ENCODE data around the gene ATXN7L3.

Gene ATXN7L3

GRCh38 chr17:44218344-44219107 lies 18.8 kb upstream of the ATXN7L3 start:
- in situ Hi-C loops (cut with HindIII; ENCODE audit: low sequenced_read_pairs), result no loop called here

GRCh38 chr17:44217738-44218343 lies 18.2 kb upstream of the ATXN7L3 start:
- in situ Hi-C loops (cut with HindIII; ENCODE audit: low sequenced_read_pairs), result no loop called here

- in situ Hi-C loops (cut with HindIII; ENCODE audit: low sequenced_read_pairs), result no loop called here
Measured at GRCh38 chr17:44216694-44217093, 17.0 kb upstream of the ATXN7L3 start.

- in situ Hi-C loops (cut with HindIII; ENCODE audit: low sequenced_read_pairs), result no loop called here
Measured at GRCh38 chr17:44216173-44216572, 16.5 kb upstream of the ATXN7L3 start.

- in situ Hi-C loops (cut with HindIII; ENCODE audit: low sequenced_read_pairs), result no loop called here
Measured at GRCh38 chr17:44214896-44215295, 15.2 kb upstream of the ATXN7L3 start.

- in situ Hi-C loops (cut with HindIII; ENCODE audit: low sequenced_read_pairs), result no loop called here
Measured at GRCh38 chr17:44214230-44214494, 14.5 kb upstream of the ATXN7L3 start.

- in situ Hi-C loops (cut with HindIII; ENCODE audit: low sequenced_read_pairs), result no loop called here
Measured at GRCh38 chr17:44213403-44214229, 13.9 kb upstream of the ATXN7L3 start.

GRCh38 chr17:44212507-44213402 lies 13.1 kb upstream of the ATXN7L3 start:
- in situ Hi-C loops (cut with HindIII; ENCODE audit: low sequenced_read_pairs), result no loop called here

- in situ Hi-C loops (cut with HindIII; ENCODE audit: low sequenced_read_pairs), result no loop called here
Measured at GRCh38 chr17:44211281-44212265, 11.9 kb upstream of the ATXN7L3 start.

- in situ Hi-C loops (cut with HindIII; ENCODE audit: low sequenced_read_pairs), result no loop called here
Measured at GRCh38 chr17:44210342-44211192, 10.9 kb upstream of the ATXN7L3 start.

GRCh38 chr17:44209786-44210341 lies 10.2 kb upstream of the ATXN7L3 start:
- in situ Hi-C loops (cut with HindIII; ENCODE audit: low sequenced_read_pairs), result no loop called here

- in situ Hi-C loops (cut with HindIII; ENCODE audit: low sequenced_read_pairs), result no loop called here
Measured at GRCh38 chr17:44207743-44208142, 8.1 kb upstream of the ATXN7L3 start.

GRCh38 chr17:44207319-44207718 lies 7.6 kb upstream of the ATXN7L3 start:
- in situ Hi-C loops (cut with HindIII; ENCODE audit: low sequenced_read_pairs), result no loop called here

GRCh38 chr17:44206825-44207155 lies 7.1 kb upstream of the ATXN7L3 start:
- in situ Hi-C loops (cut with HindIII; ENCODE audit: low sequenced_read_pairs), result no loop called here

- in situ Hi-C loops (cut with HindIII; ENCODE audit: low sequenced_read_pairs), result no loop called here
Measured at GRCh38 chr17:44205962-44206824, 6.5 kb upstream of the ATXN7L3 start.

GRCh38 chr17:44204441-44204882 lies 4.8 kb upstream of the ATXN7L3 start:
- in situ Hi-C loops (cut with HindIII; ENCODE audit: low sequenced_read_pairs), result no loop called here

- in situ Hi-C loops (cut with HindIII; ENCODE audit: low sequenced_read_pairs), result no loop called here
Measured at GRCh38 chr17:44203731-44204440, 4.2 kb upstream of the ATXN7L3 start.
